ENCODE data around the gene PLXNA2. TPM values are rescaled to one million over a fixed set of nuclear protein-coding genes. Genes with fewer than 3 reads are reported as not detected.
A peak's percentile ranks its signal among the peaks of the same experiment; 100 is the strongest.

PLXNA2 gene
- total and polyA plus RNA-seq, 2 of the 13 experiments (the other 11 are each of a cell fraction or from before 2014, with no cell fraction given) = 1.1 to 2.1 TPM

DNA sequence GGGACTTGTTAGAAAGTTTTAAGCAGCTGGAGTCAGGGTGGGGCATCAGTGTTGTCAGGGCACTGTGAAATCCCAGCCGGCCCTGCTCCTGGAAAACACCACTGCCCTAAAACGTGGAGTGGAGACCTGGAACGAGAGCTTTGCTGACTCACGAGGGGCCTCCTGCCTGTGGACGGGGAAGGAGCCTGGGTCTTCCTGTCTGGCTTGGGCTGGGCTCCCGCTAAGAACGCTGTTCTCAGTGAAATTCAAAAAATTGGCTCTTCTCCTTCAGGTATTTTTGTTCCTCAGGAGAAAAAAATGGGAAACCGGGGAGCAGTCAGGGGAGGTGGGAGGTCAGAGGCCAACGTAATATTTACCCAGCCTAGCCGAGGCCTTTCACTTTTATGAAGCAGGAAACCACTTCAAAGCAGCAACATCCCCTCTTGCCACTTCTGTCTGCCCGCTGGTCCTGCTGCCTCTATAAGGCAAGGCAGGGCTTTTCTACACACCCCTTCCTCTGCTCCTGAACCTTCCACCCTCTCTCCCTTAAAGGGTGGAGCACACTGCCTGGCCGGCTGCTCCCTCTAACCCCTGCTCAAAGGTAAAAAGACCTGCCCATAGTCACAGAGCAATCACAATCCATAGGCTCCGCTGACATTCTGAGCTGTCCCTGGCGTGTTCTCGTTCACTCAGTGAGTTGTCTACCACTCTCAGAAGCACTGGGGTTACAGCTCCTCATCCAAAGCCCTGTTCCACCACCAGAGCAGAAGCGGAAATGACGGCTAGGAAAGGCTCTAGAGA, 8.0 kb downstream of the PLXNA2 start (continued):
- no peak for TF ChIP-seq ZBTB21 (CRISPR knock-in tag; IDR thresholded peaks at IDR 0.05)
- TF ChIP-seq, protein P1, sequence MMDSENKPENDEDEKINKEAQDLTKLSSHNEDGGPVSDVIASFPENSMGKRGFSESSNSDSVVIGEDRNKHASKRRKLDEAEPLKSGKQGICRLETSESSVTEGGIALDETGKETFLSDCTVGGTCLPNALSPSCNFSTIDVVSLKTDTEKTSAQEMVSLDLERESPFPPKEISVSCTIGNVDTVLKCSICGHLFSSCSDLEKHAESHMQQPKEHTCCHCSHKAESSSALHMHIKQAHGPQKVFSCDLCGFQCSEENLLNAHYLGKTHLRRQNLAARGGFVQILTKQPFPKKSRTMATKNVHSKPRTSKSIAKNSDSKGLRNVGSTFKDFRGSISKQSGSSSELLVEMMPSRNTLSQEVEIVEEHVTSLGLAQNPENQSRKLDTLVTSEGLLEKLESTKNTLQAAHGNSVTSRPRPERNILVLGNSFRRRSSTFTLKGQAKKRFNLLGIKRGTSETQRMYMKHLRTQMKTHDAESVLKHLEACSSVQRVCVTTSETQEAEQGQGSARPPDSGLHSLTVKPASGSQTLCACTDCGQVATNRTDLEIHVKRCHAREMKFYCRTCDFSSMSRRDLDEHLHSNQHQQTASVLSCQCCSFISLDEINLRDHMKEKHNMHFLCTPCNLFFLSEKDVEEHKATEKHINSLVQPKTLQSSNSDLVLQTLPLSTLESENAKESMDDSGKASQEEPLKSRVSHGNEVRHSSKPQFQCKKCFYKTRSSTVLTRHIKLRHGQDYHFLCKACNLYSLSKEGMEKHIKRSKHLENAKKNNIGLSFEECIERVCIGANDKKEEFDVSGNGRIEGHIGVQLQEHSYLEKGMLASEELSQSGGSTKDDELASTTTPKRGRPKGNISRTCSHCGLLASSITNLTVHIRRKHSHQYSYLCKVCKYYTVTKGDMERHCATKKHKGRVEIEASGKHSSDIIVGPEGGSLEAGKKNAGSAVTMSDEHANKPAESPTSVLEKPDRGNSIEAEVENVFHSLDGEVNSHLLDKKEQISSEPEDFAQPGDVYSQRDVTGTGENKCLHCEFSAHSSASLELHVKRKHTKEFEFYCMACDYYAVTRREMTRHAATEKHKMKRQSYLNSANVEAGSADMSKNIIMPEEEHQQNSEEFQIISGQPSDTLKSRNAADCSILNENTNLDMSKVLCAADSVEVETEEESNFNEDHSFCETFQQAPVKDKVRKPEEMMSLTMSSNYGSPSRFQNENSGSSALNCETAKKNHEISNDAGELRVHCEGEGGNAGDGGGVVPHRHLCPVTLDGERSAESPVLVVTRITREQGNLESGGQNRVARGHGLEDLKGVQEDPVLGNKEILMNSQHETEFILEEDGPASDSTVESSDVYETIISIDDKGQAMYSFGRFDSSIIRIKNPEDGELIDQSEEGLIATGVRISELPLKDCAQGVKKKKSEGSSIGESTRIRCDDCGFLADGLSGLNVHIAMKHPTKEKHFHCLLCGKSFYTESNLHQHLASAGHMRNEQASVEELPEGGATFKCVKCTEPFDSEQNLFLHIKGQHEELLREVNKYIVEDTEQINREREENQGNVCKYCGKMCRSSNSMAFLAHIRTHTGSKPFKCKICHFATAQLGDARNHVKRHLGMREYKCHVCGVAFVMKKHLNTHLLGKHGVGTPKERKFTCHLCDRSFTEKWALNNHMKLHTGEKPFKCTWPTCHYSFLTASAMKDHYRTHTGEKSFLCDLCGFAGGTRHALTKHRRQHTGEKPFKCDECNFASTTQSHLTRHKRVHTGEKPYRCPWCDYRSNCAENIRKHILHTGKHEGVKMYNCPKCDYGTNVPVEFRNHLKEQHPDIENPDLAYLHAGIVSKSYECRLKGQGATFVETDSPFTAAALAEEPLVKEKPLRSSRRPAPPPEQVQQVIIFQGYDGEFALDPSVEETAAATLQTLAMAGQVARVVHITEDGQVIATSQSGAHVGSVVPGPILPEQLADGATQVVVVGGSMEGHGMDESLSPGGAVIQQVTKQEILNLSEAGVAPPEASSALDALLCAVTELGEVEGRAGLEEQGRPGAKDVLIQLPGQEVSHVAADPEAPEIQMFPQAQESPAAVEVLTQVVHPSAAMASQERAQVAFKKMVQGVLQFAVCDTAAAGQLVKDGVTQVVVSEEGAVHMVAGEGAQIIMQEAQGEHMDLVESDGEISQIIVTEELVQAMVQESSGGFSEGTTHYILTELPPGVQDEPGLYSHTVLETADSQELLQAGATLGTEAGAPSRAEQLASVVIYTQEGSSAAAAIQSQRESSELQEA (CRISPR knock-in tag; IDR thresholded peaks at IDR 0.05; ENCODE audit: not compliant biosample characterization) = no peak
- TF ChIP-seq NR3C1 (CRISPR knock-in tag; IDR thresholded peaks at IDR 0.05) = no peak
- peak; percentile 72; the same call in 1 of the 2 replicates for TF ChIP-seq TARDBP (CRISPR knock-in tag; IDR thresholded peaks at IDR 0.05)
- TF ChIP-seq JARID2 (CRISPR knock-in tag; IDR thresholded peaks at IDR 0.05; ENCODE audit: insufficient replicate concordance) = no peak
- TF ChIP-seq ZBTB20 (CRISPR knock-in tag; IDR thresholded peaks at IDR 0.05; ENCODE audit: borderline replicate concordance, low read depth) = no peak
- peak in 1 of 2 experiments; percentile 71; a peak in 2 of 4 replicates for TF ChIP-seq EP300 (IDR thresholded peaks at IDR 0.05; ENCODE audit: low read depth in 2 of 2, low read length in 2 of 2)
- peak; percentile 23; the same call in 1 of the 2 replicates for TF ChIP-seq EP300 (CRISPR knock-in tag; IDR thresholded peaks at IDR 0.05; ENCODE audit: borderline replicate concordance)
- TF ChIP-seq FOXA1 (IDR thresholded peaks at IDR 0.05) = no peak
- peak; percentile 74 for TF ChIP-seq FOXA1 (CRISPR knock-in tag; IDR thresholded peaks at IDR 0.05)
- peak; percentile 58 for TF ChIP-seq GATAD2A (CRISPR knock-in tag; IDR thresholded peaks at IDR 0.05)
- TF ChIP-seq, protein P2, sequence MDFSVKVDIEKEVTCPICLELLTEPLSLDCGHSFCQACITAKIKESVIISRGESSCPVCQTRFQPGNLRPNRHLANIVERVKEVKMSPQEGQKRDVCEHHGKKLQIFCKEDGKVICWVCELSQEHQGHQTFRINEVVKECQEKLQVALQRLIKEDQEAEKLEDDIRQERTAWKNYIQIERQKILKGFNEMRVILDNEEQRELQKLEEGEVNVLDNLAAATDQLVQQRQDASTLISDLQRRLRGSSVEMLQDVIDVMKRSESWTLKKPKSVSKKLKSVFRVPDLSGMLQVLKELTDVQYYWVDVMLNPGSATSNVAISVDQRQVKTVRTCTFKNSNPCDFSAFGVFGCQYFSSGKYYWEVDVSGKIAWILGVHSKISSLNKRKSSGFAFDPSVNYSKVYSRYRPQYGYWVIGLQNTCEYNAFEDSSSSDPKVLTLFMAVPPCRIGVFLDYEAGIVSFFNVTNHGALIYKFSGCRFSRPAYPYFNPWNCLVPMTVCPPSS (IDR thresholded peaks at IDR 0.05) = no peak
- no peak for TF ChIP-seq ZNF7 (CRISPR knock-in tag; IDR thresholded peaks at IDR 0.05)
- no peak for TF ChIP-seq RFX3 (CRISPR knock-in tag; IDR thresholded peaks at IDR 0.05)
- no peak for TF ChIP-seq ZNF326 (CRISPR knock-in tag; IDR thresholded peaks at IDR 0.05; ENCODE audit: borderline replicate concordance)
- no peak for TF ChIP-seq LCORL (IDR thresholded peaks at IDR 0.05)
- peak; percentile 81; the same call in 1 of the 2 replicates for TF ChIP-seq LCORL (CRISPR knock-in tag; IDR thresholded peaks at IDR 0.05)
- TF ChIP-seq, protein P3, sequence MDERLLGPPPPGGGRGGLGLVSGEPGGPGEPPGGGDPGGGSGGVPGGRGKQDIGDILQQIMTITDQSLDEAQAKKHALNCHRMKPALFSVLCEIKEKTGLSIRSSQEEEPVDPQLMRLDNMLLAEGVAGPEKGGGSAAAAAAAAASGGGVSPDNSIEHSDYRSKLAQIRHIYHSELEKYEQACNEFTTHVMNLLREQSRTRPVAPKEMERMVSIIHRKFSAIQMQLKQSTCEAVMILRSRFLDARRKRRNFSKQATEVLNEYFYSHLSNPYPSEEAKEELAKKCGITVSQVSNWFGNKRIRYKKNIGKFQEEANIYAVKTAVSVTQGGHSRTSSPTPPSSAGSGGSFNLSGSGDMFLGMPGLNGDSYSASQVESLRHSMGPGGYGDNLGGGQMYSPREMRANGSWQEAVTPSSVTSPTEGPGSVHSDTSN (CRISPR knock-in tag; IDR thresholded peaks at IDR 0.05) = no peak

All from HepG2 (cell line).